ENCODE measurements around the gene KIAA2012. TPM values are rescaled to one million over a fixed set of nuclear protein-coding genes. Genes with fewer than 3 reads are reported as not detected.

Gene KIAA2012
- total RNA-seq, 1 donor from 2014 or later = 0.11 TPM

DNA sequence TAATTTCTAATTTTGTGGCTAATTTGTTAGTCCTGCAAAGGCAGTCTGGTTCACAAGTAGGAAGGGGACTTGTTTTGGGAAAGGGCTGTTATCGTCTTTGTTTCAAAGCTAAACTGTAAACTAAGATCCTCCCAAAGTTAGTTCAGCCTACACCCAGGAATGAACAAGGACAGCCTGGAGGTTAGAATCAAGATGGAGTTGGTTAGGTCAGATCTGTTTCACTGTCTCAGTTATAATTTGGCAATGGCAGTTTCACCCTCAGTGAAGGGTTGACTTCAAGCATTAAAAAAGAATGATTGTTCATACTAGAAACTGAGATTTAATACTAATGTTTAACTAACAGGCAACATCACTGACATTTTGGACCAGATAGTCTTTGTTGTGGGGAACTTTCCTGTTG is 69.5 kb downstream of the KIAA2012 start:
- intact Hi-C loops (cut with DNase I) = no loop called here
- DNase-seq (ENCODE audit: low spot score in 2 of 2) = no peak
- no peak overlapping the region for H3K27ac ChIP-seq
- H3K4me3 ChIP-seq = no peak overlapping the region
- H3K27me3 ChIP-seq = no peaks in the 10 kb centered on the region
- TF ChIP-seq, protein P1, sequence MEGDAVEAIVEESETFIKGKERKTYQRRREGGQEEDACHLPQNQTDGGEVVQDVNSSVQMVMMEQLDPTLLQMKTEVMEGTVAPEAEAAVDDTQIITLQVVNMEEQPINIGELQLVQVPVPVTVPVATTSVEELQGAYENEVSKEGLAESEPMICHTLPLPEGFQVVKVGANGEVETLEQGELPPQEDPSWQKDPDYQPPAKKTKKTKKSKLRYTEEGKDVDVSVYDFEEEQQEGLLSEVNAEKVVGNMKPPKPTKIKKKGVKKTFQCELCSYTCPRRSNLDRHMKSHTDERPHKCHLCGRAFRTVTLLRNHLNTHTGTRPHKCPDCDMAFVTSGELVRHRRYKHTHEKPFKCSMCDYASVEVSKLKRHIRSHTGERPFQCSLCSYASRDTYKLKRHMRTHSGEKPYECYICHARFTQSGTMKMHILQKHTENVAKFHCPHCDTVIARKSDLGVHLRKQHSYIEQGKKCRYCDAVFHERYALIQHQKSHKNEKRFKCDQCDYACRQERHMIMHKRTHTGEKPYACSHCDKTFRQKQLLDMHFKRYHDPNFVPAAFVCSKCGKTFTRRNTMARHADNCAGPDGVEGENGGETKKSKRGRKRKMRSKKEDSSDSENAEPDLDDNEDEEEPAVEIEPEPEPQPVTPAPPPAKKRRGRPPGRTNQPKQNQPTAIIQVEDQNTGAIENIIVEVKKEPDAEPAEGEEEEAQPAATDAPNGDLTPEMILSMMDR (IDR thresholded peaks at IDR 0.05) = no peak
- H3K4me1 ChIP-seq = no peaks in the 10 kb centered on the region
- H3K9me3 ChIP-seq = no peaks in the 10 kb centered on the region
- H3K36me3 ChIP-seq = no peaks in the 10 kb centered on the region

DNA sequence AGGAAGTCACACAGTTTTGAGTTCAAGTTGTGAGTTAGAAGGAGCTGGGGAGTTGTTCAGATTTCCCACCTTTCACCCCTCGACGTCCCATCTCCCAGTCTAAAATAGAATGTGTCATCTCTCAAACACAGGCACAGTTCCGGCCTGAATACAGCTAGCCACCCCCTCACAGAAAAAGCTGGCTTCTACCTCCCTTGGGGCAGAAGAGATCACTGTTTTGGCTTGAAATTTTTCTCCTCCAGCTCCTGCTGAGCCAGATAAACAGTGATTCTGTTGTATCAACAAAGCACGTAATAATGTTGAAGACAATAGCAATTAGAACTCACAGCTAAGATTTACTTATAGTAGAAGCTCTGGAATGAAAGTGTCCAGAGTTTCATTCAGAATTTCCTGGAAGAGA is 74.7 kb downstream of the KIAA2012 start:
- H3K9me3 ChIP-seq = no peaks in the 10 kb centered on the region
- H3K4me3 ChIP-seq = no peak overlapping the region
- no peak overlapping the region for H3K27ac ChIP-seq
- intact Hi-C loops (cut with DNase I) = no loop called here
- H3K36me3 ChIP-seq = no peaks in the 10 kb centered on the region
- DNase-seq (ENCODE audit: low spot score in 2 of 2) = no peak
- TF ChIP-seq, protein P1 (IDR thresholded peaks at IDR 0.05) = no peak
- H3K4me1 ChIP-seq = no peaks in the 10 kb centered on the region
- H3K27me3 ChIP-seq = no peaks in the 10 kb centered on the region

GRCh38 chr2:202148515-202149154 is 75.6 kb downstream of the KIAA2012 start:
- Histone ChIP-seq H3K27ac (no peak overlapping the region), H3K9me3 (no peaks in the 10 kb centered on the region), H3K4me3 (no peak overlapping the region), H3K4me1 (no peaks in the 10 kb centered on the region), H3K36me3 (no peaks in the 10 kb centered on the region), H3K27me3 (no peaks in the 10 kb centered on the region)
- intact Hi-C loops (cut with DNase I) = no loop called here
- no peak for DNase-seq (ENCODE audit: low spot score in 2 of 2)
- TF ChIP-seq, protein P1 (IDR thresholded peaks at IDR 0.05) = no peak

DNA sequence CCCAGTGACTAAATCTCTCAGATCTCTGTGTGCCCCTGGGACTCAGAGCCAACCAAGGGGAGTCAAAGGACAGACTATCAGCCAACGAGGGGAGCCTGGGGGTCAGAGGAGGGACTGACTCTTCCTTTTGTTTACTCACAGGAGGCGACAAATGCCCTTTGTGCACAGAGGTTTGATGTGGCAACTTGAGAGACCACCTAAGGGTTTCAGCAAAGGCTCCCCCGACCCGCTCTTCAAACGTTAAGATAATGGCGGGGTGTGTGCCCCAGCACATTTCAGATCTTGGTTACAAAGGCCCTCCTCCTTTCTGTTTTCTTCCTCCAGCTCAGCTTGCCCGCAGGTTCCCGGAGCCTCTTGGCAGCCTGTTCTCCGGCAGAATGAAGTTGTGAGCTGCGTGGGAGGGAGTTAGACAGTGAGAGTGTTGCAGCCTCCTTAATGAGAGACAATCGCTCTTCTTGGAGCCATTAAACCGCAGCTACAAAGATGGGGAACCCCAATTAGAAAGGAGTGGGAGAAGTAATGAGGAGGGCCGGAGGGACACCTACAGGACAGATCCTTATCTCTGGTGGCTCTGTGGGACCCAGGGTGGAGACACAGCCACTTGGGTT is 76.2 kb downstream of the KIAA2012 start:
- H3K36me3 ChIP-seq = no peaks in the 10 kb centered on the region
- H3K27me3 ChIP-seq = no peaks in the 10 kb centered on the region
- H3K4me3 ChIP-seq = no peak overlapping the region
- no peak overlapping the region for H3K27ac ChIP-seq
- no peaks in the 10 kb centered on the region for H3K4me1 ChIP-seq
- no peaks in the 10 kb centered on the region for H3K9me3 ChIP-seq
- intact Hi-C loops (cut with DNase I) = no loop called here
- TF ChIP-seq, protein P1 (IDR thresholded peaks at IDR 0.05) = no peak
- no peak for DNase-seq (ENCODE audit: low spot score in 2 of 2)

DNA sequence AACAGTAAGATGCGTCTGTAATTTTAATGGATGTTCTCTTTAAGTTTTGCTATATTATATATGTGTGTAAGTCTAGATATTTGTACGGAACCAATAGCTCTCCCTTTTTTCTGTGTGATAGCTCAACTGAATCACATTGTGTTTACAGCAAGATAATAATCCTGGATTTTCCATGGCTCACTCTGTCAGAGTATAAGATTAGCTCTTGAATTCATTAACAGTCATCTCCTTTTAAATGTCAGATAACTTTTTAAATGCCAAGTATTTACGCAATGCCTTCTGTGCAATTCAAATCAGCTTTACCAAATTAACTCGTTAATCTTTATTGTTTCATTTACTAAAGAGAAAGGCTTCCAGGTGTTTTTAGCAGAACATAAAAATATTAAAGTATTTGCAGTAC is 76.9 kb downstream of the KIAA2012 start:
- Histone ChIP-seq H3K9me3 (no peaks in the 10 kb centered on the region), H3K36me3 (no peaks in the 10 kb centered on the region), H3K27ac (no peak overlapping the region), H3K4me1 (no peaks in the 10 kb centered on the region), H3K27me3 (no peaks in the 10 kb centered on the region), H3K4me3 (no peak overlapping the region)
- intact Hi-C loops (cut with DNase I) = no loop called here
- no peak for DNase-seq (ENCODE audit: low spot score in 2 of 2)
- TF ChIP-seq, protein P1 (IDR thresholded peaks at IDR 0.05) = no peak
